HG03108 (cell line): Measurements from ENCODE around the gene COL13A1.

ENCODE experiments used
- ATAC-seq: cut with Tn5 transposase; IDR thresholded peaks from one replicate; pipeline ENCODE4 v1.9.1; 2021; ENCODE audit warnings: moderate library complexity; ENCODE audit not compliant: unreplicated experiment

Gene COL13A1

DNA sequence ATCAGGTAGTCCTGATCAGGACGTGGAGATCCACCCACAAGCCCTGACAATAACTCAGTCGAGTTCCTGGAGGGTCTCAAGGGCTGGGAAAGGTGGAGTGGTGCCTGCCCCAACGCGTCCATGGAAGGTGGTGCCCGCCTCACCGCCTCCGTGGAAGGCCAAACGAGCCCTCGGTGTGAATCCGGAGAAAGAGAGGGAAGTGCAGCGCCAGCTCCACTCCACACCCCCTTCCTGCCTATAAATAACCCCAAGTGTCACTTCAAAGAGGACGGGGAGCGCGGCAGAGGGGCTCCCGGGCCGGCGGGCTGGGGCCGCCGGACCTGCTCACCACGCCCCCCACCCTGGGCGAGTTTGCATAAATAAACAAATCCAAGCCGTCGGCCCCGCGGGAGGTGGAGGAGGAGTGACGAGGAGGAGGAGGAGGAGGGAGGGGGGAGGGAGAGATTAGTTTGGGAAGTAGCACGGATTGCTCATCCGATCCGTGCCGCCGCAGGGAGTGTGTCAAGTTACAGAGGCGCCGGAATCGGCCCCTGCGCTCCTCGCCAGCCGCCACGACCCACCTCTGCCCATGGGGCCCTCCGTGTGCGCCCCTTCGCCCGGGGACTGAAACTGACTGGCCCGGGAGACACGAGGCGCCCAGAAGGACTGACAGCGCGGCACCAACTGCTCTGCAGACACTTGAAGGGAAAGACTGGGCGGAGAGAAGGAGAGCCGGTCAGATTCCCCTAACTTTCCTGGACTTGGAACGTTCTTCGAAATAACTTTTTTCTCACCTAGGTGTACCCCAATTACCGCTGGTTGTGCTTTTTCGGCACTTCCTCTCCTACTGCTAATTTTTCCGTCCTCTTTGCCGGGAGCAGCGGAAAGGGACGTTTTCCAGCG, at the start of gene COL13A1:
COL13A1 (plus strand) TSS at position 473 of the 882 bp plus-strand sequence. CDS start 518 bp downstream, outside the sequence.
- ATAC-seq = no peak

GRCh38 chr10:69752479-69752878, 49.2 kb upstream of the COL13A1 start:
- ATAC-seq = no peak

GRCh38 chr10:69756279-69756678, 45.4 kb upstream of the COL13A1 start:
- no peak for ATAC-seq

DNA sequence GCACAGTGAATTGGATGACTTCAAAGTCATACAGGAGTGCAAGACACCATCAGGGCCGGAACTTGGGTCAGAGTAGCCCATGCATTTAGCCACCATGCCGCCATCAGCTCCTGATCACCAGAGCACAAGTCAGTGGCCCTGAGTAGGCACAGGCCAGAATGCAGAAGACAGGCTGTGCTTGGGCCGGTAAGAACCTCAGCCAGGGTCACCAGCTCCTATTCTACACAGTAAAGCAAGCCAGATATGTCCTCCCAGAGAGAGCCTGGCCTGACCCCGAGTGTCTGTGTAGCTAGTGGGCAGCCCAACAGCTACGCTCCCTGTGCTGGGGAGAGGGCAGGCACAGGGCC, 44.5 kb upstream of the COL13A1 start:
- ATAC-seq = no peak

DNA sequence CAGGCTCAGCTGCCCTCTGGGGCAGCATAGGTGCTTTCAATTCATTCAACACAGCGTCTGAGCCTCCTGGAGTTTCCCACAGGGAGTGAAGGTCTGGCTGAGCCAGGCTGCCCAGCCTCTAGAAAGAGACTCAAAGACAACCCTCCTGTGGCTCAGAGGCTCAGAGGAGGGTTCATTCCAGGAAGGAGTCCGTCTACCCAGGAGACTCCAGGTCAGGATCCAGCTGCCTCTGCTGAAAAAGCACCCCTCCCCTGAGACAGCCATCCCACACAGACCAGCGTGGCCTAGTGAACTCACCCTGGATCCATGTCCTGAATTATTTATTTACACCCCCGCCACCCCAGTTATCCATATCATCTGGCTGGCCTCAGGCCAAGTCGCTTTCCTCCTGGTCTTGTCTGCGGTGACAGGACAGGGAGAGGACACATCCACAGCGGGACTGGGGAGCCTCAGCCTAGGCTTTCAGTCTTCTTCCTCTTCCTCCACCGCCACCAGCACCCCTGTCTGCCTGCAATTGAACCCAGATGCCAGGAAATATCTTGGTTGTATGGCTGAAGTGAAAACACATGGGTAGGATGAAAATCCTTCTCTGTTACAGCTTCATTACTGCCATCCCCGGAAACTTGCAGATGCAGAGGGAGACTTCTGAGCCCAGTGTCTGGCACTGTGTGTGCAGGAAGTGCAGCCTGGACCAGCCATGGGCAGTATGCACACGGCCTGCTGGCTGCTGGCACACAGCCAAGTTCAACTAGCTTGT, 44.0 kb upstream of the COL13A1 start:
- no peak for ATAC-seq

DNA sequence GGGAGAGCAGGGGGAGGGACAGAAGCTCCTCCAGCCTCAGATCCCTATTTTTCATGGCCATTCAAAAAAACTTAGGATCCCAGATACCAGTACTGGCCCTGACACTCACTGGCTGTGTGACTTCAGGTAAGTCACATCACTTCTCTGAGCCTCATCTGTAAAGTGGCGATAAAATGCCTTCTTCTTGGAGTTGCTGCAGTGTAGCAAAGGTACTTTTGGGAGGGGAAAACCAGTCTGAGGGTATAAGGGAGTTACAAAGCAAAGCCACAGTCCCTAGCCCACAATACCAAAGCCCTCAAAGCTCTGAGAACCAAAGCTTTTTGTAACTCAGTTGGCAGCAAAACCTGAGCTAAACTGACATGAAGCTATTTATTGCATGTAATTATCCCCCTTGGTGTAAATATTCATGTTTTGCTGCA, 43.4 kb upstream of the COL13A1 start:
- ATAC-seq = no peak

GRCh38 chr10:69759641-69760040, 42.1 kb upstream of the COL13A1 start:
- no peak for ATAC-seq

DNA sequence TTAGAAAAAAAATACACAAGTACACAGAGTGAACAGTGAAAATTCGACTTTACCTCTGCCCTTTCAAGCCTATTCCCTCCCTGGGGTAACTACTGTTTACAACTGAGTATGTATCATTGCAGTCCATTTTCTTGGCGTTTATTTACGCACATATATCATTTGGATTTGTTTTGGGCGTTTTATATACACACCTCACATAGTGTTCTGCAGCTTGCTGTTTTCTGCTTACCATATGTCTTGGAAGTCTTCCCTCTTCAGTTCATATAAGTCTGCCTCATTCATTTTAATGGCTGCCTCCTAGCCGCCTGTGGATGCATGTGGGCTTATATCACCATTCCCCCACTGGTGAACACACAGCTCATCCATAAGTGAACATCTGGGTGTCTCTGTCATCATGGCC, 41.6 kb upstream of the COL13A1 start:
- no peak for ATAC-seq

DNA sequence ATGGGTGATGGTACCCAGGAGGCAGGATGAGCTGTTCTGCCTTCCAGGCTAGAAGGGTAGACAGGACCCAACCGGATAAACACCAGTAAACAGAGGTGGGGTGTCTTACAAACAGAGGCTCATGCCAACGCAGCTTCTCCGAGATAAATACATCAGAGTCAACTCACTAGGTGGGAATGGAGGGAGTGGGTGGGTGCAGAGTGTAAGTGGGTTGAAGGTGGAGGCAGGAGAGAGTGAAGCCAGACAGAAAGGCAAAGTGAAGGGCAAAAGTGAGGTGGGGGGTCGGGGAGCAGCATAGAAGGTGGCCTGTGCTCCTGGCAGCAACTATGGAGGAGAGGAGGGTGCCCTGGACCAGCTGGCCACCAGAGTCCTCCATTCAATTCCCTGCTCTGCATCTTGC, 40.4 kb upstream of the COL13A1 start:
- ATAC-seq = no peak

- ATAC-seq = no peak
Measured at GRCh38 chr10:69766161-69766910, 35.4 kb upstream of the COL13A1 start.

DNA sequence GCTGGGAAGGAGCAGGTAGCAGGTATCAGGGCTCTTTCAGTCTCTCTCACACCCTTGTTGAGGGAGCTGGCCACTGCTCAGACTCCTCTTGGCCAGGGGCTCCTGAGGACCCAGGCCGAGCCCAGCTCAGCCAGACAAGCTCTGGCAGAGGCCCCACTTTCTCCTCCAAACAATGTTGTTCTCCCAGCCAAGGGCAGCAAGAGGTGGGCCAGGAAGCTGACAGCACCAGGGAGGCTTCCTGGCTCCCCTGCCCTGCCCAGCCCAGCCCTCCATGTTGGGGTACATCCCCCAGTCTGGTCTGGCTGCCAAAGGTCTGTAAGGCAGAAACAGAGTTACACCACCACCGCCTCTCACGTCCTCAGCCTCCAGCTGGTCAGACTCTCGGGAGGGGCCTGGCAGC, 33.9 kb upstream of the COL13A1 start:
- ATAC-seq = no peak

DNA sequence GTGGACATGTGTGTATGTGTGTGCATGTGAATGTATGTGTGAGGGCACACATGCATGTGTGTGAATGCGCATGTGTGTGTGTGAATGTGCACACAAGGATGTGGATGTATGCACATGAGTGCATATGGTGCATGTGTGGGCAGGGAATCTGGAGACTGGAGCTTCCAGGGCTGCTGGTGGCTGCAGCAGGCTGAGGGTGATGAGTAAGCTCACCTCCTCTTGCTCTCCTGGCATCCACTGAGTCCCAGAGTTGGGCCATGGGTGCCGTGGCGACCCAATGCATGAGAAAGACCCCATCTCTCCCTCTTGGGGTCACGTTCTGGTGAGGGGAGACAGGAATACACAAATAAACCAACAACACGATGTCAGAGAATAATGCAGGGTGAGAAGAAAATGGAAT, 33.3 kb upstream of the COL13A1 start:
- no peak for ATAC-seq

DNA sequence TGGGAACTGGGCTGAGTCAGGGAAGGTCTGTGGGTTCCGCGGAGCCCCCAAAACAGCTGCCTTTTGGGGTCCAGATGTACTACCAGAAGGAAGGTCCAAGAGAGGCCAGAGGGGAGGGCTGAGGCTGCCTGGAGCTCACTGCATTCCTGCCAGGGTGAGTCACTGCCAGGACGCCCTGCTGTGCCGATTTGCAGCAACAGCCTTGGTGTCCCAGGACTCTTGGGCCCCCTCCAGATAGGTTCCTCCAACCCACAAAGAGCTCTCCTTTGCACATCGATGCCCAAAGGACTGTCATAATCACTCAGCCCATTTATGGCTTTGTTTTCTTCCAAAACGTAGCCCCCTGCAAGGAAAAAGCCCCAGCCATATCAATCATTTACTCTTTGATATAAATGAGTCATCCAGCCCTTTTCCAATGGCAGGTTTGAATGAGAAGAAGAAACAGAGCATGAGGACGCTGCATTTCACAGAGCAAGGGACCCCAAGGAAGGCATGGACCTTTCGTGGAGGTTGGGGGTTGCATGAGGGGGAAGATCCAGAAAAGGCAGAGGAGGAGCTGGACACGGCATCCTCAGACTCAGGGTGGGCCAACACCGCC, 32.2 kb upstream of the COL13A1 start:
- ATAC-seq = no peak

GRCh38 chr10:69772933-69773704, 28.6 kb upstream of the COL13A1 start:
- no peak for ATAC-seq

DNA sequence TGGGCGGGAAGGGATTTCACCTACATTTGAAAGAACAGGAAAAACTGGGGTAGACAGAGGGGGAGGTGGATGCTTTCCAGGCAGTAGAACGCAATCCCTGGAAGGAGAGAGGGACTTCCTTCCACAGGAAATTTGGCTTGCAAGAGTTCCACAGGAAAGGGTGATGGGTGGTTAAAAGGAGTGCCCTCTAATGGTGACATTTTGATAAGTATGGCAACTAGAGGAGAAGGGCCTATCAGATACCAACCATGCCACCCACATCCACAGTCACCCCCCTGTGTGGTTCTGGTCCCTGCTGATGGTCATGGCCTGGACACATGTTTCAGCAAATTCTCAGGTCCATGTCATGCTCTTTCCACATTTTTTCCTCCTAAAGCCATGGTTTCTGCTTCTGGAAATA, 27.1 kb upstream of the COL13A1 start:
- ATAC-seq = no peak

GRCh38 chr10:69780077-69780476, 21.6 kb upstream of the COL13A1 start:
- ATAC-seq = no peak

DNA sequence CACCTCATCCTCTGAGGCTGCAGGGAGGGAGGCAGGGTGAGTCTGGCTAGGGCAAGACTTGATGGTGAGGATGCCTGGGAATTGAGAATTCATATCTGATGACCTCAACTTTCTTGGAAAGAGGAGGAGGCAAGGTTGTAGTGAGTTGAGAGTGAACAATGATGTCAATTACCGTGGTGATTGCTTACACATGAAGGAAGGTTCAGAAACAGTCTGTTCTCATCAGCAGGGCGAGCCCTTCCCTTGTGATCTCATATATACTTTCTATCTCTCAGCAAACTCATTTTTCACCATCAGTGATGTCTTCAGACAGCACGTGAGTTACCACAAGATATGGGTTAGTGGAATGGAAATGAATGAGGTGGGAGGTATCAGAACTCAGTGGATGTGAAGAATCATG, 20.1 kb upstream of the COL13A1 start:
- no peak for ATAC-seq

- no peak for ATAC-seq
Measured at GRCh38 chr10:69783515-69783914, 18.2 kb upstream of the COL13A1 start.

GRCh38 chr10:69786791-69787190, 14.9 kb upstream of the COL13A1 start:
- ATAC-seq = no peak

DNA sequence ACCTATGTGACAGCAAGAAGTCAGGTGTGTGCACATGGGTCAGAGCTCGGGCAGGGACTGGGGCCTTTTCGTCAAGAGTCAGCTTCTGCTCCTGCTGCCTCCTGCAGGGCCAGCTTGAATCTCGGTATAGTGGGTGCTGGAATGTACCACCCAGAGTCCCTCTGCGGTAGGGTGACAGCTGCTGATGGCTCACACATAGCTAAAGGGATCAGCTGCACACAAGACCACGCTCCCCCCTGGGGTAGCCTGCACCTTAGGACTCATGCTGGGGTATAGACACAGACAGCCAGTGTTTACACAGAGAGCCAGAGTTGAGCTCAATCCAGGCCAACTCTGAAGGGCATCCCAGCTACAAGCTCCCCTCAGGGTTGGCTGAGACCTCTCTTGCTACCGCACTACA, 14.0 kb upstream of the COL13A1 start:
- no peak for ATAC-seq
